Neural crest cell (in vitro differentiated cells): ENCODE measurements around the gene PKP3. TPM values are rescaled to one million over a fixed set of nuclear protein-coding genes. Genes with fewer than 3 reads are reported as not detected.

ENCODE experiments used
- DNase-seq: peaks from one replicate; pipeline ENCODE4 v3.0.0; 2021; ENCODE audit warnings: low read depth, mixed read lengths, low spot score
- H3K27ac Mint-ChIP-seq: one replicate; pipeline ENCODE4 v1.8.0; 2021; ENCODE audit warnings: mild to moderate bottlenecking, mixed read lengths; ENCODE audit not compliant: unreplicated experiment
- H3K27me3 Mint-ChIP-seq: 2 replicates; pipeline ENCODE4 v1.8.0; 2021; ENCODE audit warnings: low read depth, mild to moderate bottlenecking, mixed read lengths
- H3K36me3 Mint-ChIP-seq: 2 replicates; pipeline ENCODE4 v1.8.0; 2021; ENCODE audit warnings: low read depth, mild to moderate bottlenecking, mixed read lengths
- H3K4me1 Mint-ChIP-seq: 2 replicates; pipeline ENCODE4 v1.8.0; 2021; ENCODE audit warnings: mixed read lengths
- H3K4me3 Mint-ChIP-seq: one replicate; pipeline ENCODE4 v1.8.0; 2021; ENCODE audit warnings: mild to moderate bottlenecking, mixed read lengths
- H3K9me3 Mint-ChIP-seq: 2 replicates; pipeline ENCODE4 v1.8.0; 2021; ENCODE audit warnings: mixed read lengths
- CTCF ChIP-seq: fragments of 200-600 bp; sonication (generic); conservative IDR thresholded peaks from 2 replicates; pipeline ENCODE4 v1.5.0; 2021; ENCODE audit warnings: antibody characterized with exemption, mild to moderate bottlenecking
- total RNA-seq: library from RNA; stranded (reverse); gene quantifications from 2 replicates; pipeline ENCODE4 v1.2.1, GENCODE V29; 2021

The PKP3 gene
- total RNA-seq, 1 donor from 2014 or later: 0.42 TPM

GRCh38 chr11:425301-425700 lies 31.3 kb downstream of the PKP3 start:
- no peaks in the 10 kb centered on the region for H3K9me3 Mint-ChIP-seq
- no peak for DNase-seq
- peaks cover 33% of the 10 kb centered on the region for H3K27me3 Mint-ChIP-seq
- no peak overlapping the region for H3K27ac Mint-ChIP-seq
- no peak for TF ChIP-seq CTCF
- no peaks in the 10 kb centered on the region for H3K36me3 Mint-ChIP-seq
- no peak overlapping the region for H3K4me3 Mint-ChIP-seq
- H3K4me1 Mint-ChIP-seq: no peaks in the 10 kb centered on the region

- no peaks in the 10 kb centered on the region for H3K4me1 Mint-ChIP-seq
- H3K36me3 Mint-ChIP-seq: no peaks in the 10 kb centered on the region
- H3K27me3 Mint-ChIP-seq: peaks cover 32% of the 10 kb centered on the region
- H3K9me3 Mint-ChIP-seq: no peaks in the 10 kb centered on the region
- TF ChIP-seq CTCF: no peak
- no peak for DNase-seq
- no peak overlapping the region for H3K27ac Mint-ChIP-seq
- no peak overlapping the region for H3K4me3 Mint-ChIP-seq
Measured at GRCh38 chr11:426851-427250, 32.8 kb downstream of the PKP3 start.

GRCh38 chr11:428295-428694 lies 34.3 kb downstream of the PKP3 start:
- Mint-ChIP-seq H3K9me3 (no peaks in the 10 kb centered on the region), H3K36me3 (no peaks in the 10 kb centered on the region), H3K4me3 (no peak overlapping the region), H3K27ac (no peak overlapping the region), H3K4me1 (no peaks in the 10 kb centered on the region), H3K27me3 (peaks cover 21% of the 10 kb centered on the region)
- DNase-seq: no peak
- TF ChIP-seq CTCF: no peak

- H3K27ac Mint-ChIP-seq: no peak overlapping the region
- no peaks in the 10 kb centered on the region for H3K4me1 Mint-ChIP-seq
- no peak overlapping the region for H3K4me3 Mint-ChIP-seq
- TF ChIP-seq CTCF: no peak
- no peak for DNase-seq
- peaks cover 14% of the 10 kb centered on the region for H3K27me3 Mint-ChIP-seq
- no peaks in the 10 kb centered on the region for H3K36me3 Mint-ChIP-seq
- H3K9me3 Mint-ChIP-seq: no peaks in the 10 kb centered on the region
Measured at GRCh38 chr11:429391-429790, 35.4 kb downstream of the PKP3 start.

GRCh38 chr11:429931-430456 lies 36.0 kb downstream of the PKP3 start:
- no peak for TF ChIP-seq CTCF
- Mint-ChIP-seq H3K4me1 (no peaks in the 10 kb centered on the region), H3K9me3 (peaks cover 1% of the 10 kb centered on the region), H3K4me3 (no peak overlapping the region), H3K36me3 (no peaks in the 10 kb centered on the region), H3K27ac (no peak overlapping the region), H3K27me3 (peaks cover 10% of the 10 kb centered on the region)
- DNase-seq: no peak

- Mint-ChIP-seq H3K4me1 (no peaks in the 10 kb centered on the region), H3K36me3 (no peaks in the 10 kb centered on the region), H3K27me3 (no peaks in the 10 kb centered on the region), H3K9me3 (peaks cover 3% of the 10 kb centered on the region), H3K27ac (no peak overlapping the region), H3K4me3 (no peak overlapping the region)
- no peak for DNase-seq
- no peak for TF ChIP-seq CTCF
Measured at GRCh38 chr11:431921-432320, 37.9 kb downstream of the PKP3 start.
